Psoas muscle (tissue), 8 donors: ENCODE results near the gene P3H3. TPM values are rescaled to one million over a fixed set of nuclear protein-coding genes. Genes with fewer than 3 reads are reported as not detected.
"Not testable (repeated sequence)": the region's sequence is repeated elsewhere in the genome, so short reads cannot be mapped to it uniquely, and the experiment has no call there.

ENCODE experiments used
- ATAC-seq, 4 donors: fragments of 200-7000 bp; cut with Tn5 transposase; one replicate each; pipeline ENCODE4 v1.9.1; 2020; ENCODE audit warnings: moderate library complexity in 3 of 4, mild to moderate bottlenecking in 2 of 4
- DNase-seq, 2 donors: peaks; one replicate each; pipeline ENCODE4 v3.0.0-alpha.2; 2020
- H3K27ac ChIP-seq: fragments of 200-600 bp; one replicate; pipeline ENCODE4 v1.8.0; 2022
- H3K27me3 ChIP-seq, 3 donors: fragments of 200-600 bp in 1 of 3; one replicate each; pipeline versions ENCODE4 v1.6.1 to v1.8.0; 2013 to 2022; ENCODE audit warnings: low read length in 2 of 3, mild to moderate bottlenecking in 2 of 3, moderate library complexity in 1 of 3; ENCODE audit not compliant: insufficient read depth in 3 of 3
- H3K36me3 ChIP-seq, 2 donors: fragments of 200-600 bp in 1 of 2; one replicate each; pipeline versions ENCODE4 v1.6.1 to v1.8.0; 2013 to 2022; ENCODE audit warnings: low read depth in 1 of 2, mild to moderate bottlenecking in 1 of 2, moderate library complexity in 1 of 2; ENCODE audit not compliant: insufficient read depth in 1 of 2
- H3K4me1 ChIP-seq: fragments of 200-600 bp; one replicate; pipeline ENCODE4 v1.8.0; 2022
- H3K4me3 ChIP-seq: fragments of 200-600 bp; one replicate; pipeline ENCODE4 v1.8.0; 2022; ENCODE audit warnings: mild to moderate bottlenecking
- H3K9me3 ChIP-seq: fragments of 200-600 bp; one replicate; pipeline ENCODE4 v1.8.0; 2022
- WGBS, 3 donors: extraction: QIAGEN DNeasy Blood & Tissue Kit; methylation state at CpG; one replicate each; pipeline versions ENCODE4 v1.1.6 to v1.1.7; 2013; 5-methylcytosine and 5-hydroxymethylcytosine counted together
- intact Hi-C, 2 donors: fragments of 100-400 bp; cut with DNase I; formaldehyde crosslinking; loops; one replicate each; pipeline versions ENCODE4 v1.11.0 to v1.14.2; 2022
- polyA plus RNA-seq, 3 donors: library from polyadenylated mRNA; stranded (reverse); fragments of 200-250 nt; gene quantifications; one replicate each; pipeline ENCODE4 v1.2.3, GENCODE V29; 2013
- total RNA-seq, 4 donors: library from RNA; stranded (reverse); fragmentation: NEBNext Ultra II Directional in 2 of 4; extraction: Animal tissue kit (Norgen Biotek cat#: 25700) in 2 of 4; gene quantifications; one replicate each; pipeline versions ENCODE4 v1.2.1 to v1.2.4, GENCODE V29; 2021 to 2023
- TF ChIP-seq, protein P1 (sequence below): fragments of 200-600 bp; IDR thresholded peaks from one replicate; pipeline ENCODE4 v1.8.0; 2022; ENCODE audit warnings: antibody characterized with exemption
- donor health status: healthy with polysubstance abuse.
- donor health status: DM: no; HTN: no; CAD: no; lungs with moderate emphysema.
- donor health status: Bipolar disorder and iron deficiency.
- donor health status: healthy.
- donor health status: DM: yes; HTN: yes; CAD: no.
- donor health status: DM: no; HTN: no; CAD: no.
- donor health status: DM: no; HTN: no; CAD: no.
- donor health status: DM: yes; HTN: yes; CAD: no.

P3H3 gene
- total and polyA plus RNA-seq, 7 donors = 0.87 to 4.2 (median 1.3) TPM

DNA sequence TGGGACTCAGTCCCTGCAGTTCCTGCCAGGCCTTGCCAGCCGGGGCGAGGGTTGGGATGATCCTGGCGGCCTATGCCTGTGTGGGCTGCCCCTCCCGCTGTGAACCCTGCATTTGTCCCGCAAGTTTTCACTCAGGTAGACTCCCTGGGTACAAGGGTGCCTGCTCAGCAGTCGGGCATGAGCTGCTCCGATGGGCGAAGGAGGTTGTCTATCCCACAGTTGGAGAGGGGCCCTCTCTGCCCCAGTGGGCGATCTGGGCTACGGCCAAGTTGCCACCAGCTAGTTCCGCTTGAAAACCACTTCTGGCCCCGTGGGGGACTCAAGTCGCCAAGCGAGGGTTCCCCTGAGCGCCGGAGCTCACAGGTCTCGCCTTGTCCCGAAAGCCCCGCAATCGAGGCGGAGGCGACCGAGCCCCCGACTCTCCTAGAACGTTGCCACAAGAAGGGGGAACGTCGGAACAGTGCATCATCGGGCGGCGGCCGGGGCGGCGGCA lies 38.8 kb downstream of the P3H3 start:
- H3K9me3 ChIP-seq = no peaks in the 10 kb centered on the region
- 1 to 3% (median 2%) methylated on average over 27 to 33 of the region's 33 CpGs for WGBS, 3 donors
- peak overlapping the region; percentile 97 for H3K27ac ChIP-seq
- peak; percentile 4 to 35 (median 12) for ATAC-seq
- peaks cover 32% of the 10 kb centered on the region for H3K4me1 ChIP-seq
- intact Hi-C loops = loop anchor here in 1 of 2 donors (5.0 to 10.0 kb wide), 2 partner anchors 70 to 248 kb away; no protein-coding TSS in a partner anchor
- DNase-seq = no peak
- peaks cover 7 to 74% of the 10 kb centered on the region in 2 donors for H3K36me3 ChIP-seq
- no peaks in the 10 kb centered on the region for H3K27me3 ChIP-seq
- H3K4me3 ChIP-seq = peak overlapping the region; percentile 94
- TF ChIP-seq, protein P1, sequence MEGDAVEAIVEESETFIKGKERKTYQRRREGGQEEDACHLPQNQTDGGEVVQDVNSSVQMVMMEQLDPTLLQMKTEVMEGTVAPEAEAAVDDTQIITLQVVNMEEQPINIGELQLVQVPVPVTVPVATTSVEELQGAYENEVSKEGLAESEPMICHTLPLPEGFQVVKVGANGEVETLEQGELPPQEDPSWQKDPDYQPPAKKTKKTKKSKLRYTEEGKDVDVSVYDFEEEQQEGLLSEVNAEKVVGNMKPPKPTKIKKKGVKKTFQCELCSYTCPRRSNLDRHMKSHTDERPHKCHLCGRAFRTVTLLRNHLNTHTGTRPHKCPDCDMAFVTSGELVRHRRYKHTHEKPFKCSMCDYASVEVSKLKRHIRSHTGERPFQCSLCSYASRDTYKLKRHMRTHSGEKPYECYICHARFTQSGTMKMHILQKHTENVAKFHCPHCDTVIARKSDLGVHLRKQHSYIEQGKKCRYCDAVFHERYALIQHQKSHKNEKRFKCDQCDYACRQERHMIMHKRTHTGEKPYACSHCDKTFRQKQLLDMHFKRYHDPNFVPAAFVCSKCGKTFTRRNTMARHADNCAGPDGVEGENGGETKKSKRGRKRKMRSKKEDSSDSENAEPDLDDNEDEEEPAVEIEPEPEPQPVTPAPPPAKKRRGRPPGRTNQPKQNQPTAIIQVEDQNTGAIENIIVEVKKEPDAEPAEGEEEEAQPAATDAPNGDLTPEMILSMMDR = no peak

DNA sequence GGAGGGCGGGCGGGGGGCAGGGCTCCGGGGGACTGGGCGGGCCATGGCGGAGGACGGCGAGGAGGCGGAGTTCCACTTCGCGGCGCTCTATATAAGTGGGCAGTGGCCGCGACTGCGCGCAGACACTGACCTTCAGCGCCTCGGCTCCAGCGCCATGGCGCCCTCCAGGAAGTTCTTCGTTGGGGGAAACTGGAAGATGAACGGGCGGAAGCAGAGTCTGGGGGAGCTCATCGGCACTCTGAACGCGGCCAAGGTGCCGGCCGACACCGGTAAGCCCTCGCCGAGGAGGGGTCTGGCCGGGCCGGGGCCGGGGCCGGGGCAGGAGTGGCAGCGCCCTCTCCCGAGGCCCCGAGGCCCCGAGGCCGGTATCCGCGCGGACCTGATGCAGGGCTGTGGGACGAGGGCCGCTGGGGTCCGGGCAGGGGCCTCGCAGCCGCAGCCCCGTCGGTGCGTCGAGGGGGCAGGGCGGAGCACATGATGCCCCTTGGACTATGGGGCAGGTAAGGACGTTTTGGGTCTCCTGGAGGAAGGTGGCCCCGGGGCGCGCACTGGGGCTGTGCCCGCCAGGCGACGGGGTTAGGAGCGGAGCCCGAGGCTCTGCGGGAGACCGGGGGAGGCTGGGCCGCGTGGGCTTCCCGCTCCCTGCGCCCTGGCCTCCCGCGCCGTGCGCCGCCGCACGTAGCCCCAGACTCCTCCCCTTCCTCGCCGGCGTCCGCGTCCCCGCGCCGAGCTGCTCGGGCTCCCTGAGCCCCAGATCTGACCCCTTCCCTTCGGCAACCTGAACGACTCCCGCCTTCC lies 39.4 kb downstream of the P3H3 start, which contains the start of gene TPI1:
TSS of gene TPI1 (plus strand) at position 119 of the 798 bp plus-strand sequence. CDS start at position 155, 36 bp downstream.
- Histone ChIP-seq H3K4me1 (peaks cover 35% of the 10 kb centered on the region), H3K36me3 (peaks cover 7 to 68% of the 10 kb centered on the region in 2 donors), H3K9me3 (no peaks in the 10 kb centered on the region), H3K27me3 (no peaks in the 10 kb centered on the region), H3K27ac (peak within 1 kb of the TSS; percentile 97), H3K4me3 (peak within 1 kb of the TSS; percentile 94)
- intact Hi-C loops = loop anchor here in 1 of 2 donors (5.0 to 10.0 kb wide), 2 partner anchors 70 to 247 kb away; no protein-coding TSS in a partner anchor
- ATAC-seq = peak; percentile 84 to 88 (median 86)
- WGBS, 3 donors = 0 to 1% (median 0%) methylated on average over 40 to 86 of the region's 86 CpGs
- TF ChIP-seq, protein P1 = no peak
- DNase-seq = peak; percentile 87 to 94

DNA sequence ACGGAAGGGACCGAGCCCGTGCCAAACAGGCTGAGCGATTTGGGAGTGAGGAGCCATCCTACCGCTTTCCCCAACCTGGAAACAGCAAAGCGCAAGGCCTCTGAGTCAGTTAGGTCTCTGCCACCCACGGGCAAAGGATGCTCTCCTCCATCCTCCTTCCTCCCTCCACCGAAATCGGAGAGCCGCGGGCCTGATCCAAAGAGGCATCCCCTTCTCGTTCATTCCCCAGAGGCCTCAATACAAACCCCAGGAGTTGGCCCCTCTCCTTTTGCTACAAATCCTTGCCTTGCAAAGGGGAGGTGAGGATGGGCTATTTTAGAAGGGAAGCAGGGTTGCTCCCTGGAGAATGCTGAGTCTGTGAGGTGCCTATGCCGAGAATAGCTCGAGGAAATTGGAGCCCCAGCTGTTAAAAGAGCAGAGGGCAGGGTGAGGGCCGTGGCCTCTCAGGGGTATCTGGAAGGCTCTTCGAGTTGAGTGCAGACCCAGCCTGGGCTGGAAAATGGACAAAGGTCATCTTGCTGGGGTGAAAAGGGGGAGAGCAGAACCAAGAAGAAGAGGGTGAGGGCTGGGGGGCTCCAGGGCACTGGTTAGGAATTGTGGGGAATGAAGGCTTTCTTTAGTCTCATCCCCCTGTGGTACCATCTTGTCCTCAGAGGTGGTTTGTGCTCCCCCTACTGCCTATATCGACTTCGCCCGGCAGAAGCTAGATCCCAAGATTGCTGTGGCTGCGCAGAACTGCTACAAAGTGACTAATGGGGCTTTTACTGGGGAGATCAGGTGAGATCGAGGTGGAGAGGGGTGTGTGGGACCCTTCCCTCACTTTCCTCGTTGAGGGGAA lies 40.2 kb downstream of the P3H3 start:
- intact Hi-C loops = loop anchor here in 1 of 2 donors (5.0 to 10.0 kb wide), 2 partner anchors 69 to 246 kb away; no protein-coding TSS in a partner anchor
- Histone ChIP-seq H3K27me3 (no peaks in the 10 kb centered on the region), H3K27ac (peak overlapping the region; percentile 97), H3K36me3 (peaks cover 6 to 59% of the 10 kb centered on the region in 2 donors), H3K4me1 (peaks cover 35% of the 10 kb centered on the region), H3K9me3 (no peaks in the 10 kb centered on the region), H3K4me3 (peak overlapping the region; percentile 94)
- 8 to 11% (median 9%) methylated on average over 22 of the region's 22 CpGs for WGBS, 3 donors
- DNase-seq (no peak), ATAC-seq (peak in 3 of 4 donors; percentile 12 to 23 (median 13))
- TF ChIP-seq, protein P1 = no peak

DNA sequence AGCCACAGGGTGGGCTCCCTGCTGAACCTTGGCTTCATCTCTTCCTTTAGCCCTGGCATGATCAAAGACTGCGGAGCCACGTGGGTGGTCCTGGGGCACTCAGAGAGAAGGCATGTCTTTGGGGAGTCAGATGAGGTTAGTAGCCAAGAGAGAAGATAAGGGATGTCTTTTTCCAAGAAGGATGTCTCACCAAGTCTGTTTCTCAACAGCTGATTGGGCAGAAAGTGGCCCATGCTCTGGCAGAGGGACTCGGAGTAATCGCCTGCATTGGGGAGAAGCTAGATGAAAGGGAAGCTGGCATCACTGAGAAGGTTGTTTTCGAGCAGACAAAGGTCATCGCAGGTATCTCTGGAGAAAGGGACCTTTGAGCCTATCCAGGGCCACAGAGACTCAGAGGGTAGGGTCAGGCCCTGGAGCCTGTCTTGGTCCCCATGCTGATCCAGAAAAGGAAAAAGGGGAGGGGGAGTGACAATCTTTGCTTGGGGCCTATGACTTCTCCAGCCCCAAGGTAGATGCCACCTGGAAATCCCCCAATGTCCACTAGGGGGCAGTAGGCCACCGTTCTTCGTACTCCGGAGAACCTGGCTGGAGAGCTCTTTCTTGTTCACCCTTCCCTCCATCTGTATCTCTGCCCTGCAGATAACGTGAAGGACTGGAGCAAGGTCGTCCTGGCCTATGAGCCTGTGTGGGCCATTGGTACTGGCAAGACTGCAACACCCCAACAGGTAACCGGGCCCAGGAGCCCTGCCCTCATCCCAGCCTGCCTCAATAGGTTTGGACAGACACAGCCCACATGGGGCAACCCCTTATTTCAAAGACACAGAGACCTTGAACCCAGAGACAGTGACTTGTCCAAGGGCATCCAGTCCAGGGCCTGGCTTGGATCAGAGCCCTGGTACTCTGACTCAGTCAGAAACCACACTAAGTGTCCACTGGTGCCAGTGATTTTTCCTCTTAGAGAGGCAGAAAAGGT lies 41.1 kb downstream of the P3H3 start:
- peak overlapping the region; percentile 97 for H3K27ac ChIP-seq
- H3K4me1 ChIP-seq = peaks cover 35% of the 10 kb centered on the region
- DNase-seq = peak; percentile 72 to 85
- TF ChIP-seq, protein P1 = peak; percentile 91
- peak overlapping the region; percentile 94 for H3K4me3 ChIP-seq
- no peaks in the 10 kb centered on the region for H3K9me3 ChIP-seq
- ATAC-seq = peak; percentile 10 to 40 (median 32)
- intact Hi-C loops = loop anchor here in 1 of 2 donors (5.0 to 10.0 kb wide), 2 partner anchors 68 to 245 kb away; no protein-coding TSS in a partner anchor
- H3K27me3 ChIP-seq = no peaks in the 10 kb centered on the region
- WGBS, 3 donors = 26 to 32% (median 28%) methylated on average over 12 of the region's 12 CpGs
- H3K36me3 ChIP-seq = peaks cover 4 to 50% of the 10 kb centered on the region in 2 donors

DNA sequence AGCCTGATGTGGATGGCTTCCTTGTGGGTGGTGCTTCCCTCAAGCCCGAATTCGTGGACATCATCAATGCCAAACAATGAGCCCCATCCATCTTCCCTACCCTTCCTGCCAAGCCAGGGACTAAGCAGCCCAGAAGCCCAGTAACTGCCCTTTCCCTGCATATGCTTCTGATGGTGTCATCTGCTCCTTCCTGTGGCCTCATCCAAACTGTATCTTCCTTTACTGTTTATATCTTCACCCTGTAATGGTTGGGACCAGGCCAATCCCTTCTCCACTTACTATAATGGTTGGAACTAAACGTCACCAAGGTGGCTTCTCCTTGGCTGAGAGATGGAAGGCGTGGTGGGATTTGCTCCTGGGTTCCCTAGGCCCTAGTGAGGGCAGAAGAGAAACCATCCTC lies 42.1 kb downstream of the P3H3 start:
- intact Hi-C loops, H3K9me3 ChIP-seq, H3K27me3 ChIP-seq, DNase-seq, ATAC-seq: not testable (repeated sequence)
- Histone ChIP-seq H3K4me1 (peaks cover 35% of the 10 kb centered on the region), H3K27ac (peak overlapping the region; percentile 12), H3K36me3 (peaks cover 4 to 41% of the 10 kb centered on the region in 2 donors), H3K4me3 (peak overlapping the region; percentile 12)
- WGBS, 3 donors = 22 to 67% (median 30%) methylated on average over 3 to 4 of the region's 4 CpGs
